ENCODE measurements around the gene TBKBP1. TPM values are rescaled to one million over a fixed set of nuclear protein-coding genes. Genes with fewer than 3 reads are reported as not detected.

The TBKBP1 gene
- total and polyA plus RNA-seq, 9 of the 15 experiments (the other 6 are each of a cell fraction or from before 2014, with no cell fraction given) = 0.03 to 15.6 (median 6.8) TPM

DNA sequence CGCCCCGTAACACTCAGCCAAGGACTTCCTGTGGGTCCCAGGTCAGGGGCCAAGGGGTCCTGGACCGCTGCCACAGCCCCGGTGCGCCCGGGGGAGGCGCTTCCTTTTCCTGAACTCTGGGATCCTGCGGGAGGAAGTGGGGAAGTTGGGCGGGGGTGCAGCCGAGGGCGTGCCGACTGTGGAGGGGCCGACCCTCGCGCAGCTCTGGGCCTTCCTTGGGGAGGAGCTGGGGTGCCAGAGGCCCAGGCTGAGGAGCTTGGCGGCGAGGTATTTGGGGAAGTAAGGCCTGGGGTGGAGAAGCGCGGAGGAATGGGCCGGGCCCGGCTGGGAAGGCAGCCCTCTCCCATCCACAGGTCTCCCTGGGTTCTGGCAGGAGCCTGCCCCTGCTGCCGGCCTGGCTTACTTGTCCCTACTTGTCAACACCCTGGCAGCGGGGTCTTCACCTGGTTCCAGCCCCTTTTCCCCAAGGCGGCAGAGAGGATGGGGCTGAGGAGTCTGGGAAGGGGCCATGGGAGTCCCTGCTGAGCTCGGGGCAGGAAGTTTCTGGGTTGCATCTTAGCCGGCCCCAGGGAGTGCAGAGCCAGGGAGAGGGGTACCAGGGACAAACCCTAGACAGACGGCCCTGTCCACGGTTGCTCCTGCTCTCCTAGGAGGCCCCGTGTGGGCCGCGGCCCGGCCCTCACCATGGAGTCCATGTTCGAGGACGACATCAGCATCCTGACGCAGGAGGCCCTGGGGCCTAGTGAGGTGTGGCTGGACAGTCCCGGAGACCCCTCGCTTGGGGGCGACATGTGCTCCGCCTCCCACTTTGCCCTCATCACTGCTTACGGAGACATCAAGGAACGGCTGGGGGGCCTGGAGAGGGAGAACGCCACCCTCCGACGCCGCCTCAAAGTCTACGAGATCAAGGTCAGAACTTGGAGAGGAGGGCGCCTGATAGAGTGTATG, 1.7 kb downstream of the TBKBP1 start (continued):
- TF ChIP-seq, protein P1, sequence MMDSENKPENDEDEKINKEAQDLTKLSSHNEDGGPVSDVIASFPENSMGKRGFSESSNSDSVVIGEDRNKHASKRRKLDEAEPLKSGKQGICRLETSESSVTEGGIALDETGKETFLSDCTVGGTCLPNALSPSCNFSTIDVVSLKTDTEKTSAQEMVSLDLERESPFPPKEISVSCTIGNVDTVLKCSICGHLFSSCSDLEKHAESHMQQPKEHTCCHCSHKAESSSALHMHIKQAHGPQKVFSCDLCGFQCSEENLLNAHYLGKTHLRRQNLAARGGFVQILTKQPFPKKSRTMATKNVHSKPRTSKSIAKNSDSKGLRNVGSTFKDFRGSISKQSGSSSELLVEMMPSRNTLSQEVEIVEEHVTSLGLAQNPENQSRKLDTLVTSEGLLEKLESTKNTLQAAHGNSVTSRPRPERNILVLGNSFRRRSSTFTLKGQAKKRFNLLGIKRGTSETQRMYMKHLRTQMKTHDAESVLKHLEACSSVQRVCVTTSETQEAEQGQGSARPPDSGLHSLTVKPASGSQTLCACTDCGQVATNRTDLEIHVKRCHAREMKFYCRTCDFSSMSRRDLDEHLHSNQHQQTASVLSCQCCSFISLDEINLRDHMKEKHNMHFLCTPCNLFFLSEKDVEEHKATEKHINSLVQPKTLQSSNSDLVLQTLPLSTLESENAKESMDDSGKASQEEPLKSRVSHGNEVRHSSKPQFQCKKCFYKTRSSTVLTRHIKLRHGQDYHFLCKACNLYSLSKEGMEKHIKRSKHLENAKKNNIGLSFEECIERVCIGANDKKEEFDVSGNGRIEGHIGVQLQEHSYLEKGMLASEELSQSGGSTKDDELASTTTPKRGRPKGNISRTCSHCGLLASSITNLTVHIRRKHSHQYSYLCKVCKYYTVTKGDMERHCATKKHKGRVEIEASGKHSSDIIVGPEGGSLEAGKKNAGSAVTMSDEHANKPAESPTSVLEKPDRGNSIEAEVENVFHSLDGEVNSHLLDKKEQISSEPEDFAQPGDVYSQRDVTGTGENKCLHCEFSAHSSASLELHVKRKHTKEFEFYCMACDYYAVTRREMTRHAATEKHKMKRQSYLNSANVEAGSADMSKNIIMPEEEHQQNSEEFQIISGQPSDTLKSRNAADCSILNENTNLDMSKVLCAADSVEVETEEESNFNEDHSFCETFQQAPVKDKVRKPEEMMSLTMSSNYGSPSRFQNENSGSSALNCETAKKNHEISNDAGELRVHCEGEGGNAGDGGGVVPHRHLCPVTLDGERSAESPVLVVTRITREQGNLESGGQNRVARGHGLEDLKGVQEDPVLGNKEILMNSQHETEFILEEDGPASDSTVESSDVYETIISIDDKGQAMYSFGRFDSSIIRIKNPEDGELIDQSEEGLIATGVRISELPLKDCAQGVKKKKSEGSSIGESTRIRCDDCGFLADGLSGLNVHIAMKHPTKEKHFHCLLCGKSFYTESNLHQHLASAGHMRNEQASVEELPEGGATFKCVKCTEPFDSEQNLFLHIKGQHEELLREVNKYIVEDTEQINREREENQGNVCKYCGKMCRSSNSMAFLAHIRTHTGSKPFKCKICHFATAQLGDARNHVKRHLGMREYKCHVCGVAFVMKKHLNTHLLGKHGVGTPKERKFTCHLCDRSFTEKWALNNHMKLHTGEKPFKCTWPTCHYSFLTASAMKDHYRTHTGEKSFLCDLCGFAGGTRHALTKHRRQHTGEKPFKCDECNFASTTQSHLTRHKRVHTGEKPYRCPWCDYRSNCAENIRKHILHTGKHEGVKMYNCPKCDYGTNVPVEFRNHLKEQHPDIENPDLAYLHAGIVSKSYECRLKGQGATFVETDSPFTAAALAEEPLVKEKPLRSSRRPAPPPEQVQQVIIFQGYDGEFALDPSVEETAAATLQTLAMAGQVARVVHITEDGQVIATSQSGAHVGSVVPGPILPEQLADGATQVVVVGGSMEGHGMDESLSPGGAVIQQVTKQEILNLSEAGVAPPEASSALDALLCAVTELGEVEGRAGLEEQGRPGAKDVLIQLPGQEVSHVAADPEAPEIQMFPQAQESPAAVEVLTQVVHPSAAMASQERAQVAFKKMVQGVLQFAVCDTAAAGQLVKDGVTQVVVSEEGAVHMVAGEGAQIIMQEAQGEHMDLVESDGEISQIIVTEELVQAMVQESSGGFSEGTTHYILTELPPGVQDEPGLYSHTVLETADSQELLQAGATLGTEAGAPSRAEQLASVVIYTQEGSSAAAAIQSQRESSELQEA (IDR thresholded peaks at IDR 0.05; ENCODE audit: low read depth) = no peak
- TF ChIP-seq CBFA2T3 (IDR thresholded peaks at IDR 0.05) (no peak), ZFX (CRISPR knock-in tag; IDR thresholded peaks at IDR 0.05) (peak; percentile 50), GATAD2A (IDR thresholded peaks at IDR 0.05) (no peak), RBFOX2 (IDR thresholded peaks at IDR 0.05; ENCODE audit: low read depth, low read length) (peak; percentile 9; the same call in 1 of the 2 replicates), STAT5A (IDR thresholded peaks at IDR 0.05; ENCODE audit: borderline replicate concordance, low read length) (no peak)
- TF ChIP-seq, protein P2, sequence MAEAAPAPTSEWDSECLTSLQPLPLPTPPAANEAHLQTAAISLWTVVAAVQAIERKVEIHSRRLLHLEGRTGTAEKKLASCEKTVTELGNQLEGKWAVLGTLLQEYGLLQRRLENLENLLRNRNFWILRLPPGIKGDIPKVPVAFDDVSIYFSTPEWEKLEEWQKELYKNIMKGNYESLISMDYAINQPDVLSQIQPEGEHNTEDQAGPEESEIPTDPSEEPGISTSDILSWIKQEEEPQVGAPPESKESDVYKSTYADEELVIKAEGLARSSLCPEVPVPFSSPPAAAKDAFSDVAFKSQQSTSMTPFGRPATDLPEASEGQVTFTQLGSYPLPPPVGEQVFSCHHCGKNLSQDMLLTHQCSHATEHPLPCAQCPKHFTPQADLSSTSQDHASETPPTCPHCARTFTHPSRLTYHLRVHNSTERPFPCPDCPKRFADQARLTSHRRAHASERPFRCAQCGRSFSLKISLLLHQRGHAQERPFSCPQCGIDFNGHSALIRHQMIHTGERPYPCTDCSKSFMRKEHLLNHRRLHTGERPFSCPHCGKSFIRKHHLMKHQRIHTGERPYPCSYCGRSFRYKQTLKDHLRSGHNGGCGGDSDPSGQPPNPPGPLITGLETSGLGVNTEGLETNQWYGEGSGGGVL (CRISPR knock-in tag; IDR thresholded peaks at IDR 0.05) = no peak
- TF ChIP-seq, protein P3, sequence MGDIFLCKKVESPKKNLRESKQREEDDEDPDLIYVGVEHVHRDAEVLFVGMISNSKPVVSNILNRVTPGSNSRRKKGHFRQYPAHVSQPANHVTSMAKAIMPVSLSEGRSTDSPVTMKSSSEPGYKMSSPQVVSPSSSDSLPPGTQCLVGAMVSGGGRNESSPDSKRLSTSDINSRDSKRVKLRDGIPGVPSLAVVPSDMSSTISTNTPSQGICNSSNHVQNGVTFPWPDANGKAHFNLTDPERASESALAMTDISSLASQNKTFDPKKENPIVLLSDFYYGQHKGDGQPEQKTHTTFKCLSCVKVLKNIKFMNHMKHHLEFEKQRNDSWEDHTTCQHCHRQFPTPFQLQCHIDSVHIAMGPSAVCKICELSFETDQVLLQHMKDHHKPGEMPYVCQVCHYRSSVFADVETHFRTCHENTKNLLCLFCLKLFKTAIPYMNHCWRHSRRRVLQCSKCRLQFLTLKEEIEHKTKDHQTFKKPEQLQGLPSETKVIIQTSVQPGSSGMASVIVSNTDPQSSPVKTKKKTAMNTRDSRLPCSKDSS (IDR thresholded peaks at IDR 0.05; ENCODE audit: low read depth, partially characterized antibody) = no peak
